Superior temporal gyrus (tissue), 1 donor: ENCODE results near the gene PRTFDC1.
A peak's percentile ranks its signal among the peaks of the same experiment; 100 is the strongest.
"Not testable (repeated sequence)": the region's sequence is repeated elsewhere in the genome, so short reads cannot be mapped to it uniquely, and the experiment has no call there.

ENCODE experiments used
- DNase-seq: peaks from one replicate; pipeline ENCODE4 v3.0.0-alpha.2; 2016; ENCODE audit errors: extremely low spot score

Gene PRTFDC1, protein sequence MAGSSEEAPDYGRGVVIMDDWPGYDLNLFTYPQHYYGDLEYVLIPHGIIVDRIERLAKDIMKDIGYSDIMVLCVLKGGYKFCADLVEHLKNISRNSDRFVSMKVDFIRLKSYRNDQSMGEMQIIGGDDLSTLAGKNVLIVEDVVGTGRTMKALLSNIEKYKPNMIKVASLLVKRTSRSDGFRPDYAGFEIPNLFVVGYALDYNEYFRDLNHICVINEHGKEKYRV

DNA sequence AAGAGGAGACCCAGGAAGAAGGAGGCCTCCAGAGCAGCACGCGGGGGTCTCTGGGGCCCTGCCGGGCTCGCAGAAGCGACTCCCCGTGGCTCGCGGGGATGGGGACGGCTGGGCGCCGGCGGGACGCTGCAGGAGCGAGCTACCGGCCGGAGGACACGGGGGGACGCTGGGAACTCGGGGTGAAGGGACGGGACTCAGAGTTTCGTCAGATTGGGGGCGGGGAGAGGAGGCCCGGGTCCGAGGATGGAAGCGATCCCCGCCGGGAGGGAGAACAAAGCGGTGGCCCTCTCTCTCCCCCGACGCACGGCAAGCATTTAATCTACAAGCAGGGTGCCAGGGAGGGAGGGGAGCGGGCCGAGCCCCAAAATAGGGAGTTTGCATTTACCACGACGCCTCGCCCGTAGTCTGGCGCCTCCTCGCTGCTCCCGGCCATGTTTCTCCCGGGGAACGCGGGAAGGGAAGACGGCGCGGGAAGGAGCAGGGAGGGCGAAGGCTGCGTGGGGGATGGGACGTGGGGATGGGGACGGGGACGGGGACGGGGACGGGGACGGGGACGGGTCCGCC lies at the start of gene PRTFDC1:
TSS of gene PRTFDC1 (minus strand) at position 464 of the 564 bp plus-strand sequence. CDS start at position 433, 31 bp downstream.
- DNase-seq, result peak; percentile 54

DNA sequence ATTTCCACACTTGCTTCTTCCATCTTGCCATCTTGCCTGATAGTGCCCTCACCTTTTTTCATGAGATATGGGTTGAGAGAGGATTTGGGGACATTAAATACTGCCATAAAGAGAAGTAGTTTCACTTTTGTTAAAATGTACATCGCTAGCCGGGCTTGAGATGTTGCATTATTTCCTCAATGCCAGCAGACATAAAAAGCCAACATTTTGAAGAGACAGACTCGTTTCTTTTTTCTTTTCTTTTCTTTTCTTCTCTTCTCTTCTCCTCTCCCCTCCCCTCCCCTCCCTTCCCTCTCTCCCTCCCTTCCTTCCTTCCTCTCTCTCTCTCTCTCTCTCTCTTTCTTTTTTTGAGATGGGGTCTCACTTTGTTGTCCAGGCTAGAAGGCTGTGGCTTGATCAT lies 45.6 kb upstream of the PRTFDC1 start:
- no peak for DNase-seq

DNA sequence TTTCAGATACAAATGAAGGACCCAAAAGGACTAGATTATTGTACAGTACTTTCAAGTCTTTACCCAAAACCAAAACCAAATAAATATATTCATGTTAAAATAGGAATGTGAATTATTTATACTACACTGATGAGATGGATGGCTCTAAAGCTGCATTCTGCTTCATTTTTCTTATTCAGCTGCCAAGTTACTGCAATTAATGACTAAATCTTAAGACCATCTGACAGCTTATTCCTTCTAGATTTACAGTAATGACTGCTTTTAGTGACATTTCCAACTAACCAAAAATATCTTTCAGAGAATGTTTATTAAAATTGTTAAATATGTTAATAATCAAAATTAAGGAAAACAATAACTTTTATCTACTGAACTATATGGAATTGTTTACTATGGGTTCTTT lies 42.7 kb upstream of the PRTFDC1 start:
- DNase-seq, result no peak

DNA sequence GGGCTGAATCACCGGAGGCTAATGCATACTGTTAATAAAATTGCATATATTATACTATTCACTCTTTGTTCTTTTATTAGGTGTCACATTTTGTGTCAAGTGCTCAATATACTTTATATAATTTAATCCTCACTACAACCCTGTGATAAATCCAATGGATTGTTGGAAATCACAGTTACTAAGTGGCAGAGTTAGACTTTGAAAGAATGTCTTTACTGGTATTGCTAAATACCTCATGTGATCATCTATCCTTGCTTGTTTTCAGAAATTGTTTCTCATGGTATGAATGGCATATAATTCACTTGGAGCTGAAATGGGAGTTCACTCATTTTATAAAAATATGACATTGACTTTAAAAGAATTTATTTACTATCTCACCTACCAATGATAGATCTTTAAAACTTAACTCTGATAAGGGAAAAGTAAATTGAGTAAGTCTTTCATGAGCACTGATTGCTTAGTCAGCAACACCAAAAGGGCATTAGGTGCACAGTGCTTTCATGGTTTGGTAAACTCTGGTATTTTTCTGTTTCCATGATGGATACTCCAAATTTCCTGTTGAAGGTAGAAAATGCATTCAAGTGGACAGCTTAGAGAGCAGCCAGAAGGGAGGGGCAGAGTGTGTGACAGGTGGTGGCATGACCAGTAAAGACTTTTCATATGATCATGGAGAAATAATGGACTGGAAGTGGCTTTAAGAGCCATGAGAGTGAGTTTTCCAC lies 41.0 kb upstream of the PRTFDC1 start:
- no peak for DNase-seq

DNA sequence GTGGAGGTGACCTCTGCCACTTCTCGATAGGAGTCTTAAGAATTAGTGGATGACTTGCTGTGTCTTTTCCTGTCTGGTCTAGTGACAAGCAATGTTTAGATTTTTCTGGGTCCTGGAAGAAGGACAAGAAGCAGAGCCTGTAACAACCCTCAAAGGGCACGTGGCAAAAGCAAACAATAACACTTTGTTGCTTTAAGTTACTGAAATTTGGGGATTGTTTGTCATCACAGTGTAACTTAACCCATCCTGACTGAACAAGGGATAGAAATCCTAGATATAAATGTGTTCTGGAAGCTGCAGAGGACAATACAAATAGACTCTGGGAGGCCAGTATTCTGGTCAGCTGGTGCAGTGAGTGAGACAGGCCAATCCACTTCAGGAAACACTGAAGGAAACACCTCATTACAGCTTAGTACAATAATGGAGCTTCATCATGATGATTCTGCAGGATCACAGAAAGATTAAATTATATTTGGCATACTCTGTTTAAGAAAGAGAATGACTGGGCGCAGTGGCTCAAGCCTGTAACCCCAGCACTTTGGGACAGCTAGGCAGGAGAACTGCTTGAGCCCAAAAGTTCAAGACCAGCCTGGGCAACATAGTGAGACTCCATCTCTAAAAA lies 40.2 kb upstream of the PRTFDC1 start:
- DNase-seq, result no peak

DNA sequence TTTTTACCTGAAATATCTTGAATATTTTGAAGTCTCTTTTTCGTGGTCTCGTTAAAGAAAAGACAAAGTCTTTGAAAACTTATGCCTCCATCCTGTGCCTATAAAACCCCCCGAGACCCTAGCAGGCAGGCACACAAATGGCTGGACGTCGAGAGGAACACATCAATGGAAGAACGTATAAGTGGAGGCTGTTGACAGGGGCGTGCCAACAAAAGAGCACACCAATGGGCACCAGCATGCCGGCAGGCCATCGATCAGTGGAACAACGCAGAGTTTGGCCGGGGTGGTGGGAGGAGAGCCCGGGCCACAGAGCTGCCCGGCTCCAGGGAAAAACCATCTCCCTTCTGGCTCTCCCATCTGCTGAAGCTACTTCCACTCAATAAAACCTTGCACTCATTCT lies 38.9 kb upstream of the PRTFDC1 start:
- no peak for DNase-seq

DNA sequence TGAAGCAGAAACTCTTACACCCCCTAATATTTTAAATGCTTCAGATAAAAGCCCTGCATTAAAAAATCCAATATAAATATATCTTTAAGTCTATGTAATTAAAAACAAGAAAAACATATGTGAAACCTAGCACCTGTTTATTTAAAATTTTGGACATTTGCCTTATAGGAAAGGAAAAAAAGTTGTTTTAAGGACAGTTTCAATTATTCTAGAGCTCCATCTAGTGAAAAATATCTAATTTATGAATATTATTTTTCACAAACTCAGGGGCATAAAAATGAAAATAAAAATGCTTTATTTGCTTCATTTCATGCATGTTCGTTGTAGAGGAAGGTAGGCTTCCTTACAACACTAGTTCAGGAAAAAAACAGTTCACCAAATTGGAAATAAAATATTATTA lies 37.5 kb upstream of the PRTFDC1 start:
- no peak for DNase-seq

DNA sequence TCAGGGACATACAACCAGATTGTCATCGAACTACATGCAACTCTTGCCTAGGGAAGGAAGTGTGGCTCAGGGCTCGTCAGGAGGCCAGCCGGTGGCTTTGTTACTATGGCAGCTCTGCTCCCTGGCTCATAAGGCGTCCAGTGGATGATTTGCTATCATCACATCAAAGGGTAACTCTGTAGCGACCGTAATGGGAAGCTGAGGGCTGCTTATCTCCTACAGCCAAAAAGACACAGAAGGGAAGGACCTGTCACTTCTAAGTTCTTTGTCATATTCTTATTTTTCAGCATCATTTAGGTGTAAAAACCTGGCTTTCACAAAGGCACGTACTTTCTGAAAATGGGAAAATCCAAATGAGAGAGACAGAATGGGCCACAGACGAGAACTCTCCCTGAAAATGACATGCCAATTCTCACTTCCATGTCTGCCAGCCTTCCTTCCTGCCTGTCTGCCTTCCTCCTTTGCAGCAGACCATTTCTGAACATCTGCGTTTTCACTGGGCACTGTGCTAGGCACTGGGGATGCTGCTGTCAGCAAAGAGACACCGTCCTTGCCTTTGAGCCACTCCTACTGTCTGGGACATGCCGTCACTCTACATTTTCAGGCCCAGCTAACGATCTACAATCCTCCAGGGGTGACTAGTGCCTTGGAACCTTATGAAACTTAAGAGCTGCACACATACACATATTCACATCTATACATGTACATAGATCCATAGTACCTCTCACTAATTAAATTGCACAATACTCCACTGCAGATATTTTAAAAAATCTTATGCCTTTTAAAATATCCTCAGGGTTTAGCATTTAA lies 36.6 kb upstream of the PRTFDC1 start:
- peak; percentile 54 for DNase-seq

DNA sequence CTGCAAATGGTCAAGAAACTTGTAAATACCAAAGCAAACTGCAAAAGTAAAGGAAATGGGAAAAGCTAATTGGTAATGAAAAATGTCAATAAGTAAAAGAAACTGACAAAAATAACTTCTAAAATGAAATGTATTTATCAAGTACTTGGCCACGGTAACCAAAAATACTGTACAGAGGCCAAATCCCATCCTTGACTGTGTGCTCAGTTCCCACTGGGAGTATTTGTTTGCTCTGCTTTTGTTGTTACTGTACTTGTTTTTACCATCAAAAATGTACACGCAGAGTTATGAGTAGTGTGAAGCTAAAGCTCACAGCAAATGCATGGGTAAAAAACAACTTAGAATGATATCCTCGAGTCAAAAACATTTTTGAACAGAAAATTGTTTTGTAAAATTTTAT lies 32.5 kb upstream of the PRTFDC1 start:
- DNase-seq, result no peak

DNA sequence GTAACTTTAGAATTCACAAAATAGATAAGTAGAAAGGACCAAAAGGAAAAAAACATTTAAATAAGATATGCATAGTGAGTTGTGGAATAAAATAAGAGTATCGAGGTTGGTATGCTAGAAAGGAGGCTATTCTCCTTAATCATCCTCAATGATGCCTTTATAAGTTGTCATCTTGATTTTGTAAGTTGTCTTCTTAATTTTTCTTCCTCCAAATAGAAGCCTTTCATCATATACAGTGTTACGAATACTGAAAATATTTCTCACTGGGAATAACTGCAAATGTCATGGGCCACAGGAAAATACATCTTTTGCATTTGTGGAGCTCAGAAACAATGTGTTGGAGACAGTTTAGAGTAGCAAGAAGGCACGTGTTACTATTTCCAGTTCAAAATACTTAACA lies 31.5 kb upstream of the PRTFDC1 start:
- DNase-seq, result no peak

DNA sequence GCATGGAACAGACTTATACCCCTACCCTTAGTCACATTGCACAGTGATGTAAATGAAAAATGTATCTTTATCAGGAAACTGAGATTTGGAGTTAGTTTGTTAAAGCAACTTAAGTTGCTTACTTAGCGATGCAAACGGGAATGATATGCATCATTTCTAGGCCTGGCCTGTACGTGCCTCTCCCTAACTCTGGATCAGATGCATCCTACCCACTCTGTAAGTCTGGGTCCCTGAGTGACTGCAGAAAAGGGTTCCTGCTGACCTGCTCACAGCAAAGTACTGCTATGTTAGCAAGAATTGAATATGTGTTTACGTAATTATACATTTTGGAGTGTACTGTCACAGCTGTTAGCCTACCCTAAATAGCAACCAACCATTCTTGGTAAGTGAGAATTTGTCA lies 30.7 kb upstream of the PRTFDC1 start:
- DNase-seq, result no peak

DNA sequence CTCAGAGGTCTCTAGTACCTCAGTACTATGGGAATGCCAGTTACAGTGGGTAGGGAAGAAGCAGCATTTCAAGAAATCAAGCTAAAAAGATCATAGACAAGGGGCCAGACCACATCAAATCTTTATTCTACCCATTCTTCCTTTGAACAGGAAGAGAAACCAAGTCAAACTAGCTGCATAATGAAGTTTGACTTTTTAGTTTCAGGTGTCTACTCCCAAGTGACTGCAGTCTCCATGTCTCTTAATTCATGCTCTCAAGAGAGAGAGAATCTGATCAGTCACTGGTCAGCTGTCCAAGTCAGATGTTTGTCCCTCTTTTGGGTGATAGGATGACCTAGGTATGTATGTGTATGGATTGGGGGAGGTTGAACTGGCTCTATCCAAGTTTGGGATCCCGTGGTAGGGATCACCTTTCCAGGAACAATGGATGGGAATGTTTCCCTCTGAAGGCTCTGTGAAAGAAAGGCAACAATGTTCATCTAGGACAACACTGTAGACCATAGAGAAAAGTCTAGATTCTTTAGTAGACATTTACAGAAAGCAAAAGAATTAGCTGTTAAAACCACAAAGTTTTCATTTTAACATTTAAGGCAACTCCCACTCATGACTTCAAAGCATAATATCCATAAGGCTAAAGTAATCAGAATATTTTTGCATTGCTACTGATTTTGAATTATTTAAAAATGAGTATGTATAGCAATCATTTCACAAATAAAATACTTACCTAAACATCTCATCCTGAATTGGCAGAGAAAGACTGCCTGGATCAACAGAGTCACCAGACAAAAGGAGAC lies 30.1 kb upstream of the PRTFDC1 start:
- no peak for DNase-seq

DNA sequence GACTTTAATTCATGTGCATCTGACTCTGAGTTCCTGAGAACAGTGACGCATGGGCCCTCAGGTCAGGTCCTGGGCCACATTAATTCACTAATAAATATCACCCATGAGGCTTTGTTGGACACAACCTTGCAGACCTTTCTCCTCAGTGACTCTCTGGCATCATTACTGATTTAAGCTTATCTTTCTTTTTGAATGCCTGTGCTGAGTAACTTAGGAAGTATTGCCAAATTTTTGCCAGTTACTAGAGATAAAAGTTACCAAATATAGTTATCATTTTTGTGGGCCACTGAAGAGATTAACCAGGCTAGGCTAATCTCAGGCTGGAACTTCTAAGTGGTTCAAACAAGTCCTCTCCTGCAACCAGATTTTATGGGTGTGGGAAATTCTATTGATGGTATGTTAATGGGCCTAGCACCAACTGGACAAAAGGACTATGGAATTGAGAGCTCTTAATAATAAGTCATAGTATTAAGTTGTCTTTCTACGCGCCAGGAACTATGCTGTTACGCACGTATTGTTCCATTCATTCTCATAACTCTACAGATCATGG lies 28.8 kb upstream of the PRTFDC1 start:
- DNase-seq, result no peak

DNA sequence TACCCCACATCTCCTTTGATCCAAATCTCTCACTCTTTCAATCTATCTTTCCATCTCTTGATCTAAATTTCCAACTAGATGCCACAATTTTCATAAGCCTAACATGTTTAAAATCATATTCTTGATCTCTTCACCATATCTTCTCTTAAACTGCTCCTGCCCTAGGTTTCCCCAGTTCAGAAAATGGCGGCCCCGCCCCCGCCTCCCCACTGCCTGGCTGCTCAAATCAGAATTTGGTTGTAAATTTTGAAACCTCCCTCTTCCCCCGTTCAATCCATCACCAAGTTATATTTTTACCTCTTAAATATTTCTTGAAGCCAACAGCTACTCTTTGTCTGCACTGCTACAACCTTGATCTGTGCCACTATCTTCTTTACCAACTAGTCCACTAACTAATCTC lies 27.3 kb upstream of the PRTFDC1 start:
- DNase-seq, result no peak

DNA sequence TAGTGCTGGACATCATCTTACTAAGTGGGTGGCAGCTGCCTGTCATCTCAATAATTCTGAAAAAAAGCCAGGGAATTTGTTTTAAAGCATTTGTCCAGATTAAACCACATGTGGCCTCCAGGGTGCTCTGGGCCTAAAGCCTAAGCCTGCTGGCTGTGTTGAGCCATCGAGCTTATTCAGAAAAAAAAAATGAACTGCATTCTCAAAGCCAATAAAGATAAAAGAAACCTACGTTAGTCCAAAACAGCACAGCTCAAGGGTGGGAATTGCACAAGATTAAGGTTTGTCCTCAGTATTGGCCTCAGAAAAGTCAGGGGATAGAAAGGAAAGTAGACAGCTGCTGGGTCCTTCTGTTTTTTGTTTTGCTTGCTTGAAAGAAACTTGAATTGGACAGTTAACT lies 22.6 kb upstream of the PRTFDC1 start:
- no peak for DNase-seq

DNA sequence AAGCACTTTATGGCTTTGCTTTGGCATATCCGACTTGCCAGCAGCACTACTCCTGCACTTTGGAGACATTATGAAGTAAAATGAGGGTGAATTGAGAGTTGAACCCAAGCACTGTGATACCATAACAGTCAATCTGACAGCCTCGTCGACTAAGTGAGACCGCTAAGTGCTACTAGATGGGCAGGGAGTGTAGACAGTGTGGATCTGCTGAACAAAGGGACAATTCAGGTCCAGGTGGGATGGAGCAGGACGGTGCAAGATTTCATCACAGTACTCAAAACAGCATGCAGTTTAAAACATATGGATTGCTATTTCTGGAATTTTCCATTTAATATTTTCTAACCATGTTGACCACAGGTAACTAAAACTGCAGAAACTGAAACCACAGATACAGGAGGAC lies 20.8 kb upstream of the PRTFDC1 start:
- DNase-seq, result no peak

DNA sequence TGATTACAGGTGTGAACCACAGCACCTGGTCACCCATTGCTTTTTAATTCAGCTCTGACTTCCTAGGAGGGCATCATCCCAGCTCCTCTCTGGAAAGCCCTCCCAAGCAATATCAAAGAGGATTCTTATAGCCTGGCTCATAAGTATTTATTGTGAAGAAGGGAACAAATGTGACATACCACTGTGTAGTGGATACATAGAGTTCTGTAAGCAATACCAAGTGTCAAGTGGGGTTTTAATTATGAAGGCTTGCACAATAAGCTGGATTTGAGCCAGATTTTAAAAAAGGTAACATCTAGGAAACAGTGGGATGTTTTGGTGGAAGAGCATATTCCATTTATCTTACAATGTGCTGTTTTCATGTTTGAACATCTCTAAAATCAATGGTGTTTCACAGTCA lies 19.0 kb upstream of the PRTFDC1 start:
- no peak for DNase-seq

DNA sequence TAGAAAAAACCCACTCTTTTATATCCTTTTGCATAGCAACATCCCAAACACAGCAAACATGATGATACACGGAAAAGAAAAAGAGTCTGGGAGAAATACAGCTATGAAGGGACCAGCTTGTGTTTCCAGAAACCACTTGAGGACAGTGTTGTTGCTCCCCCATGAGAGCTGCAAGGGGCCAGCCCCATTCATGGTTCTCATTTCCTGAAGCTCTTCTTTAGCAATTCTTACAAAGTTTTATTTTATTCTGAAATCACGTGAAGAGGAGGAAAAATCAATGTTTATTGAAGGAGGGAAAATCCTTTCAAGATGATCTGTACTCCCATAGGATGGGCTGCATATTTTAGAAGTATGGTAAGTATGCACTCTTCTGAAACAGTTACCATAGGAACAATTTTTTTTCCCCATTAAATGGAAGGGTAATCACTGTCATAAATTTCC lies 17.5 kb upstream of the PRTFDC1 start:
- DNase-seq, result no peak

DNA sequence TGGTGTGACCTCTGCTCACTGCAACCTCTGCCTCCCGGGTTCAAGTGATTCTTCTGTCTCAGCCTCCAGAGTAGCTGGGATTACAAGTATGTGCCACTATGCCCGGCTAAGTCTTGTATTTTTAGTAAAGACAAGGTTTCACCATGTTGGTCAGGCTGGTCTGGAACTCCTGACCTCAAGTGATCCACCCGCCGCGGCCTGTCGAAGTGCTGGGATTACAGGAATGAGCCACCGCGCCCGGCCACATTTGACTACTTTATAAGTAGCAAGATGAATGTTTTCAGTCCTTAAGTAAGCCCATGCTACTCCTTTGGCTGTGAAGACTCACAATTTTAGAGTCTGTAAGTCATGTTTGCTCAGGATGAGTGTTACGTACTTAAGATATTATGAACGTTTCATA lies 16.5 kb upstream of the PRTFDC1 start:
- not testable (repeated sequence) for DNase-seq

DNA sequence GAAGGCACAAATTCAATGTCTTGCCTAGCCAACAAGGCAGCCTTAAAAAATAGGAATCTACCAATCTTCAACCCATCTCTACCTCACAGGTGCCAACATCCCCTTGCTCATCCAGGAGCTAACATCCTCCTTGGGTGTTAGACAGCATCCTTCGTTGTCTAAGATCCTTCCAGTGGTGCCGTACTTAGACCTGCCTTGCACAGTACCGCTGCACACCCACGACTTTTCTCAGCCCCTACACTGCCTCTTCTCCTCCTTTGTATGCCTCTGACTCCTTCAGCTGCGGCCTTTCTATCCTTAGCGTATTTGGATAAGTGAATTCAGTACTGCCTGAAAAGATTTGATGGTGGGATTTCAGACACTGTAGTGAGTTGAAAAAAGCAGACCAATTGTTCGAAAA lies 15.9 kb upstream of the PRTFDC1 start:
- no peak for DNase-seq

DNA sequence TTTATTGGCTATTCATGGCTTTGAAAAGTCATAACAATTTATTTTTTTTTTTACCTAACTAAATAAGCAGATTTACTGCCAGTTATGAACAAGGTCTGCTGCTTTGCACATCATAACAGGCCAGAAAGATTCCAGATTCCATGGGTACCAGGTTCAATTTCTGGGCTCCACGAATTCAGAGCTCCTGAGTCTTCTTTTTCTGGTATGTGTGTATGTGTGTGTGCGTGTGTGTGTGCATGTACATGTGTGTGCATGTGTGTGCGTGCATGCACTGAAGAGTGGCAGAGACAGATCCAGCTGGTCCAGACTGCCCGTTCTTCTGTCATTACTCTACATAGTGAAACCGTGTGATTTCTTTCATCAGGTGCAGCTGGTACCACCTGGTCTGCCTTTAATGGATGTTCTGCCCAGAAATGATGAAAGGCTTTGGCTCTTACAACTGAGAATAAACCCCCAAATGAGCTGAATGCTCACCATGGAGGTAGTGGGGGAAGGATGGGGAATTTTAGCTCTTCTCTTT lies 14.6 kb upstream of the PRTFDC1 start:
- no peak for DNase-seq
